PC-3 (cell line): ENCODE measurements around the gene CHI3L2.

Source experiments
- CTCF ChIP-seq: fragments of 300-600 bp; sonication (generic); conservative IDR thresholded peaks from 2 replicates; pipeline ENCODE4 v1.5.1; 2017; ENCODE audit warnings: antibody characterized with exemption, low read depth, mild to moderate bottlenecking, low read length
- EZH2 ChIP-seq: fragments of 300-600 bp; sonication (generic); IDR thresholded peaks from one replicate; pipeline ENCODE4 v1.6.1; 2017; ENCODE audit warnings: antibody characterized with exemption, mild to moderate bottlenecking, low read length; ENCODE audit not compliant: unreplicated experiment
- EZH2phosphoT487 ChIP-seq: fragments of 300-600 bp; sonication (generic); IDR thresholded peaks from 2 replicates; pipeline ENCODE4 v1.6.1; 2018; ENCODE audit warnings: mild to moderate bottlenecking, antibody characterized with exemption, low read length, borderline replicate concordance

GRCh38 chr1:111209622-111210021, 17.9 kb upstream of the CHI3L2 start:
- TF ChIP-seq CTCF (no peak), EZH2 (no peak), EZH2phosphoT487 (no peak)
